Suprapubic skin (tissue), 4 donors: Measurements from ENCODE around the gene C4orf46. TPM values are rescaled to one million over a fixed set of nuclear protein-coding genes. Genes with fewer than 3 reads are reported as not detected.

Experiments used
- DNase-seq, 2 donors: peaks; one replicate each; pipeline ENCODE4 v3.0.0-alpha.2; 2019; ENCODE audit warnings: low spot score in 2 of 2
- H3K27ac ChIP-seq: fragments of 200-600 bp; sonication (generic); one replicate; pipeline ENCODE4 v1.5.1; 2019
- H3K27me3 ChIP-seq: fragments of 200-600 bp; sonication (generic); one replicate; pipeline ENCODE4 v1.5.1; 2019
- H3K36me3 ChIP-seq: fragments of 200-600 bp; sonication (generic); one replicate; pipeline ENCODE4 v1.5.1; 2019
- H3K4me1 ChIP-seq: fragments of 200-600 bp; sonication (generic); one replicate; pipeline ENCODE4 v1.5.1; 2019
- H3K4me3 ChIP-seq: fragments of 200-600 bp; sonication (generic); one replicate; pipeline ENCODE4 v1.5.1; 2019; ENCODE audit warnings: mild to moderate bottlenecking
- H3K9me3 ChIP-seq: fragments of 200-600 bp; sonication (generic); one replicate; pipeline ENCODE4 v1.5.1; 2019
- CTCF ChIP-seq, 2 donors: fragments of 200-600 bp in 1 of 2; fragments of 450-650 bp in 1 of 2; sonication (generic) in 1 of 2; IDR thresholded peaks; one replicate each; pipeline ENCODE4 v1.5.1; 2016 to 2019; ENCODE audit warnings: antibody characterized with exemption in 2 of 2, mild to moderate bottlenecking in 1 of 2, moderate library complexity in 1 of 2
- EP300 ChIP-seq: sonication (generic); formaldehyde crosslinking; IDR thresholded peaks from one replicate; pipeline ENCODE4 v1.6.1; 2017; ENCODE audit warnings: antibody characterized with exemption
- POLR2A ChIP-seq, 2 donors: fragments of 450-650 bp; IDR thresholded peaks; one replicate each; pipeline ENCODE4 v1.6.1; 2017; ENCODE audit warnings: antibody characterized with exemption in 2 of 2, mild to moderate bottlenecking in 2 of 2, moderate library complexity in 2 of 2
- POLR2AphosphoS5 ChIP-seq, 3 donors: sonication (generic); formaldehyde crosslinking; IDR thresholded peaks; one replicate each; pipeline ENCODE4 v1.6.1; 2017; ENCODE audit warnings: antibody characterized with exemption in 3 of 3
- WGBS: methylation state at CpG from one replicate; pipeline ENCODE4 v1.1.5; 2018; 5-methylcytosine and 5-hydroxymethylcytosine counted together
- total RNA-seq, 4 donors: library from RNA; depleted of rRNA; stranded (reverse); fragments of >200 nt; gene quantifications; one replicate each; pipeline ENCODE4 v1.1.0, GENCODE V29; 2016

C4orf46 gene
- total RNA-seq, 4 donors from 2014 or later, result 2.8 to 3.7 (median 3.2) TPM

GRCh38 chr4:158649111-158649680 lies 22.5 kb downstream of the C4orf46 start:
- Histone ChIP-seq H3K9me3 (no peaks in the 10 kb centered on the region), H3K4me3 (no peak overlapping the region), H3K27ac (no peak overlapping the region), H3K36me3 (no peaks in the 10 kb centered on the region), H3K4me1 (no peaks in the 10 kb centered on the region), H3K27me3 (no peaks in the 10 kb centered on the region)
- DNase-seq, result no peak
- TF ChIP-seq POLR2A (IDR thresholded peaks at IDR 0.05), result no peak
- no peak for TF ChIP-seq CTCF (IDR thresholded peaks at IDR 0.05)
- TF ChIP-seq EP300, result no peak
- WGBS, result 35% methylated on average over 4 of the region's 4 CpGs

- Histone ChIP-seq H3K27me3 (no peaks in the 10 kb centered on the region), H3K4me3 (no peak overlapping the region), H3K4me1 (no peaks in the 10 kb centered on the region), H3K27ac (no peak overlapping the region), H3K9me3 (no peaks in the 10 kb centered on the region), H3K36me3 (no peaks in the 10 kb centered on the region)
- no peak for TF ChIP-seq CTCF (IDR thresholded peaks at IDR 0.05)
- no peak for TF ChIP-seq EP300
- no peak for TF ChIP-seq POLR2AphosphoS5 (IDR thresholded peaks at IDR 0.05)
- no peak for TF ChIP-seq POLR2A (IDR thresholded peaks at IDR 0.05)
- 39% methylated on average over 3 of the region's 3 CpGs for WGBS
- no peak for DNase-seq
Measured at GRCh38 chr4:158644760-158645159, 26.9 kb downstream of the C4orf46 start.

- 64% methylated on average over 5 of the region's 5 CpGs for WGBS
- no peaks in the 10 kb centered on the region for H3K9me3 ChIP-seq
- no peak overlapping the region for H3K4me3 ChIP-seq
- no peaks in the 10 kb centered on the region for H3K27me3 ChIP-seq
- no peaks in the 10 kb centered on the region for H3K36me3 ChIP-seq
- H3K27ac ChIP-seq, result no peak overlapping the region
- no peaks in the 10 kb centered on the region for H3K4me1 ChIP-seq
- DNase-seq, result no peak
- no peak for TF ChIP-seq EP300
- no peak for TF ChIP-seq POLR2A (IDR thresholded peaks at IDR 0.05)
- no peak for TF ChIP-seq POLR2AphosphoS5 (IDR thresholded peaks at IDR 0.05)
- TF ChIP-seq CTCF (IDR thresholded peaks at IDR 0.05), result no peak
Measured at GRCh38 chr4:158644356-158644755, 27.3 kb downstream of the C4orf46 start.

- Histone ChIP-seq H3K9me3 (no peaks in the 10 kb centered on the region), H3K36me3 (no peaks in the 10 kb centered on the region), H3K4me1 (no peaks in the 10 kb centered on the region), H3K27ac (no peak overlapping the region), H3K4me3 (no peak overlapping the region), H3K27me3 (no peaks in the 10 kb centered on the region)
- no peak for DNase-seq
- TF ChIP-seq CTCF (IDR thresholded peaks at IDR 0.05), result no peak
- no peak for TF ChIP-seq EP300
- no peak for TF ChIP-seq POLR2AphosphoS5 (IDR thresholded peaks at IDR 0.05)
- no peak for TF ChIP-seq POLR2A (IDR thresholded peaks at IDR 0.05)
- WGBS, result 79% methylated on average over 1 of the region's 1 CpG
Measured at GRCh38 chr4:158636619-158637018, 35.1 kb downstream of the C4orf46 start.

- Histone ChIP-seq H3K27me3 (no peaks in the 10 kb centered on the region), H3K9me3 (no peaks in the 10 kb centered on the region), H3K27ac (no peak overlapping the region), H3K4me3 (no peak overlapping the region), H3K4me1 (no peaks in the 10 kb centered on the region), H3K36me3 (no peaks in the 10 kb centered on the region)
- 47% methylated on average over 1 of the region's 1 CpG for WGBS
- TF ChIP-seq POLR2A (IDR thresholded peaks at IDR 0.05) (no peak), EP300 (no peak), CTCF (IDR thresholded peaks at IDR 0.05) (no peak), POLR2AphosphoS5 (IDR thresholded peaks at IDR 0.05) (no peak)
- DNase-seq, result no peak
Measured at GRCh38 chr4:158630893-158631292, 40.8 kb downstream of the C4orf46 start.
